Measurements from ENCODE around the gene UBE2QL1. TPM values are rescaled to one million over a fixed set of nuclear protein-coding genes. Genes with fewer than 3 reads are reported as not detected.

UBE2QL1 gene
- total RNA-seq, 1 experiment from 2014 or later: 2.6 TPM

- Histone ChIP-seq H3K4me3 (ENCODE audit: low read depth, low read length, poor library complexity, severe bottlenecking) (no peak overlapping the region), H3K27ac (ENCODE audit: low read depth, low read length, poor library complexity, severe bottlenecking) (no peak overlapping the region), H3K27me3 (replicated peaks; ENCODE audit: insufficient read depth, low read depth, low read length, poor library complexity) (no peaks in the 10 kb centered on the region), H3K9me3 (ENCODE audit: low read depth, low read length, poor library complexity, severe bottlenecking) (no peaks in the 10 kb centered on the region), H3K4me1 (ENCODE audit: insufficient read depth, low read length, poor library complexity, severe bottlenecking) (no peaks in the 10 kb centered on the region), H3K36me3 (ENCODE audit: insufficient read depth, low read length, poor library complexity, severe bottlenecking) (no peaks in the 10 kb centered on the region)
- no TSS peak for BruUV-seq (replicated peaks)
- no peak for TF ChIP-seq CTCF (conservative IDR thresholded peaks at IDR 0.05; ENCODE audit: low read depth, low read length)
- TF ChIP-seq EZH2 (IDR thresholded peaks at IDR 0.05; ENCODE audit: borderline replicate concordance, low read depth, low read length, poor library complexity, severe bottlenecking): no peak
- no peak for DNase-seq (ENCODE audit: low spot score)
- ChIA-PET CTCF (no interaction called here), POLR2A (ENCODE audit: low non-redundant PET) (no interaction called here)
- intact Hi-C loops (cut with micrococcal nuclease; ENCODE audit: unreplicated experiment): no loop called here
Measured at GRCh38 chr5:6520201-6520600, 71.5 kb downstream of the UBE2QL1 start.

- no peaks in the 10 kb centered on the region for H3K27me3 ChIP-seq (replicated peaks; ENCODE audit: insufficient read depth, low read depth, low read length, poor library complexity)
- DNase-seq (ENCODE audit: low spot score): no peak
- BruUV-seq (replicated peaks): no TSS peak
- ChIA-PET POLR2A (ENCODE audit: low non-redundant PET) (no interaction called here), CTCF (no interaction called here)
- no peak overlapping the region for H3K27ac ChIP-seq (ENCODE audit: low read depth, low read length, poor library complexity, severe bottlenecking)
- no peak overlapping the region for H3K4me3 ChIP-seq (ENCODE audit: low read depth, low read length, poor library complexity, severe bottlenecking)
- H3K4me1 ChIP-seq (ENCODE audit: insufficient read depth, low read length, poor library complexity, severe bottlenecking): no peaks in the 10 kb centered on the region
- H3K36me3 ChIP-seq (ENCODE audit: insufficient read depth, low read length, poor library complexity, severe bottlenecking): no peaks in the 10 kb centered on the region
- no peak for TF ChIP-seq EZH2 (IDR thresholded peaks at IDR 0.05; ENCODE audit: borderline replicate concordance, low read depth, low read length, poor library complexity, severe bottlenecking)
- no peak for TF ChIP-seq CTCF (conservative IDR thresholded peaks at IDR 0.05; ENCODE audit: low read depth, low read length)
- intact Hi-C loops (cut with micrococcal nuclease; ENCODE audit: unreplicated experiment): no loop called here
- no peaks in the 10 kb centered on the region for H3K9me3 ChIP-seq (ENCODE audit: low read depth, low read length, poor library complexity, severe bottlenecking)
Measured at GRCh38 chr5:6522331-6522730, 73.7 kb downstream of the UBE2QL1 start.

- no TSS peak for BruUV-seq (replicated peaks)
- intact Hi-C loops (cut with micrococcal nuclease; ENCODE audit: unreplicated experiment): no loop called here
- POLR2A ChIA-PET (ENCODE audit: low non-redundant PET): no interaction called here
Measured at GRCh38 chr5:6522923-6523322, 74.3 kb downstream of the UBE2QL1 start.

More at GRCh38 chr5:6522923-6523322, 74.3 kb downstream of the UBE2QL1 start:
- Histone ChIP-seq H3K36me3 (ENCODE audit: insufficient read depth, low read length, poor library complexity, severe bottlenecking) (no peaks in the 10 kb centered on the region), H3K4me3 (ENCODE audit: low read depth, low read length, poor library complexity, severe bottlenecking) (no peak overlapping the region), H3K9me3 (ENCODE audit: low read depth, low read length, poor library complexity, severe bottlenecking) (no peaks in the 10 kb centered on the region), H3K27ac (ENCODE audit: low read depth, low read length, poor library complexity, severe bottlenecking) (no peak overlapping the region), H3K27me3 (replicated peaks; ENCODE audit: insufficient read depth, low read depth, low read length, poor library complexity) (no peaks in the 10 kb centered on the region), H3K4me1 (ENCODE audit: insufficient read depth, low read length, poor library complexity, severe bottlenecking) (no peaks in the 10 kb centered on the region)
- DNase-seq (ENCODE audit: low spot score): no peak
- TF ChIP-seq CTCF (conservative IDR thresholded peaks at IDR 0.05; ENCODE audit: low read depth, low read length) (no peak), EZH2 (IDR thresholded peaks at IDR 0.05; ENCODE audit: borderline replicate concordance, low read depth, low read length, poor library complexity, severe bottlenecking) (no peak)
- CTCF ChIA-PET: no interaction called here
